ENCODE measurements around the gene ARHGAP42. TPM values are rescaled to one million over a fixed set of nuclear protein-coding genes. Genes with fewer than 3 reads are reported as not detected.

The ARHGAP42 gene
- polyA plus RNA-seq, 3 donors = 0.13 TPM; not detected in 2

GRCh38 chr11:100777736-100778135, 90.6 kb downstream of the ARHGAP42 start:
- H3K4me2 ChIP-seq (replicated peaks; ENCODE audit: extremely low read depth, low read length, poor library complexity, severe bottlenecking) = no peak overlapping the region
- Mint-ChIP-seq H3K9me3 (peaks cover 0 to 7% (median 3%) of the 10 kb centered on the region in 7 donors), H3K36me3 (no peaks in the 10 kb centered on the region), H3K4me1 (no peaks in the 10 kb centered on the region), H3K4me3 (no peak overlapping the region), H3K27ac (no peak overlapping the region), H3K27me3 (ENCODE audit: low read depth in 3 of 3) (no peaks in the 10 kb centered on the region)
- no peaks in the 10 kb centered on the region for H3K27me3 ChIP-seq (ENCODE audit: control insufficient read depth in 2 of 2, insufficient read depth in 2 of 2, low read length in 2 of 2)
- no peaks in the 10 kb centered on the region for H4K20me1 ChIP-seq (ENCODE audit: insufficient read depth, low read length)
- no peak overlapping the region for H3K27ac ChIP-seq (ENCODE audit: low read depth in 1 of 2, low read length in 2 of 2)
- H3K9me3 ChIP-seq (replicated peaks in 1 of 2; ENCODE audit: control insufficient read depth in 1 of 2, insufficient read depth in 1 of 2, low read length in 2 of 2) = no peaks in the 10 kb centered on the region
- no peak overlapping the region for H2AFZ ChIP-seq (ENCODE audit: insufficient read depth, low read depth, low read length, poor library complexity, severe bottlenecking)
- H3K9ac ChIP-seq (ENCODE audit: insufficient read depth, low read length, poor library complexity, severe bottlenecking) = no peak overlapping the region
- no peaks in the 10 kb centered on the region for H3K36me3 ChIP-seq (replicated peaks in 1 of 2; ENCODE audit: control insufficient read depth in 1 of 2, insufficient read depth in 2 of 2, low read length in 2 of 2)
- no peak overlapping the region for H3K4me3 ChIP-seq (replicated peaks in 1 of 3; ENCODE audit: low read depth in 2 of 3, low read length in 3 of 3)
- H3K4me1 ChIP-seq (ENCODE audit: control insufficient read depth in 1 of 2, insufficient read depth in 2 of 2, low read length in 2 of 2) = no peaks in the 10 kb centered on the region
- H3K79me2 ChIP-seq (ENCODE audit: insufficient read depth, low read length) = no peaks in the 10 kb centered on the region
- intact Hi-C loops (cut with micrococcal nuclease) = no loop called here
- WGBS (ENCODE audit: insufficient coverage) = 100% methylated on average over 1 of the region's 2 CpGs
- TF ChIP-seq, protein P1, sequence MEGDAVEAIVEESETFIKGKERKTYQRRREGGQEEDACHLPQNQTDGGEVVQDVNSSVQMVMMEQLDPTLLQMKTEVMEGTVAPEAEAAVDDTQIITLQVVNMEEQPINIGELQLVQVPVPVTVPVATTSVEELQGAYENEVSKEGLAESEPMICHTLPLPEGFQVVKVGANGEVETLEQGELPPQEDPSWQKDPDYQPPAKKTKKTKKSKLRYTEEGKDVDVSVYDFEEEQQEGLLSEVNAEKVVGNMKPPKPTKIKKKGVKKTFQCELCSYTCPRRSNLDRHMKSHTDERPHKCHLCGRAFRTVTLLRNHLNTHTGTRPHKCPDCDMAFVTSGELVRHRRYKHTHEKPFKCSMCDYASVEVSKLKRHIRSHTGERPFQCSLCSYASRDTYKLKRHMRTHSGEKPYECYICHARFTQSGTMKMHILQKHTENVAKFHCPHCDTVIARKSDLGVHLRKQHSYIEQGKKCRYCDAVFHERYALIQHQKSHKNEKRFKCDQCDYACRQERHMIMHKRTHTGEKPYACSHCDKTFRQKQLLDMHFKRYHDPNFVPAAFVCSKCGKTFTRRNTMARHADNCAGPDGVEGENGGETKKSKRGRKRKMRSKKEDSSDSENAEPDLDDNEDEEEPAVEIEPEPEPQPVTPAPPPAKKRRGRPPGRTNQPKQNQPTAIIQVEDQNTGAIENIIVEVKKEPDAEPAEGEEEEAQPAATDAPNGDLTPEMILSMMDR (IDR thresholded peaks at IDR 0.05) = no peak
- no peak for DNase-seq

GRCh38 chr11:100778166-100778785, 91.2 kb downstream of the ARHGAP42 start:
- no peaks in the 10 kb centered on the region for H3K36me3 Mint-ChIP-seq
- no peak overlapping the region for H3K4me3 Mint-ChIP-seq
- no peaks in the 10 kb centered on the region for H3K36me3 ChIP-seq (replicated peaks in 1 of 2; ENCODE audit: control insufficient read depth in 1 of 2, insufficient read depth in 2 of 2, low read length in 2 of 2)
- no peak overlapping the region for H3K27ac ChIP-seq (ENCODE audit: low read depth in 1 of 2, low read length in 2 of 2)
- no peaks in the 10 kb centered on the region for H3K9me3 ChIP-seq (replicated peaks in 1 of 2; ENCODE audit: control insufficient read depth in 1 of 2, insufficient read depth in 1 of 2, low read length in 2 of 2)
- H3K79me2 ChIP-seq (ENCODE audit: insufficient read depth, low read length) = no peaks in the 10 kb centered on the region
- no peaks in the 10 kb centered on the region for H3K4me1 Mint-ChIP-seq
- no peak overlapping the region for H3K9ac ChIP-seq (ENCODE audit: insufficient read depth, low read length, poor library complexity, severe bottlenecking)
- no peaks in the 10 kb centered on the region for H4K20me1 ChIP-seq (ENCODE audit: insufficient read depth, low read length)
- TF ChIP-seq, protein P1 (IDR thresholded peaks at IDR 0.05) = no peak
- H3K27me3 ChIP-seq (ENCODE audit: control insufficient read depth in 2 of 2, insufficient read depth in 2 of 2, low read length in 2 of 2) = no peaks in the 10 kb centered on the region
- no CpG with 5 or more reads among the region's 3 CpGs for WGBS (ENCODE audit: insufficient coverage)
- H3K27me3 Mint-ChIP-seq (ENCODE audit: low read depth in 3 of 3) = no peaks in the 10 kb centered on the region
- no peak overlapping the region for H2AFZ ChIP-seq (ENCODE audit: insufficient read depth, low read depth, low read length, poor library complexity, severe bottlenecking)
- H3K4me2 ChIP-seq (replicated peaks; ENCODE audit: extremely low read depth, low read length, poor library complexity, severe bottlenecking) = no peak overlapping the region
- H3K4me1 ChIP-seq (ENCODE audit: control insufficient read depth in 1 of 2, insufficient read depth in 2 of 2, low read length in 2 of 2) = no peaks in the 10 kb centered on the region
- DNase-seq = no peak
- H3K9me3 Mint-ChIP-seq = peaks cover 0 to 7% (median 2%) of the 10 kb centered on the region in 7 donors
- no peak overlapping the region for H3K4me3 ChIP-seq (replicated peaks in 1 of 3; ENCODE audit: low read depth in 2 of 3, low read length in 3 of 3)
- H3K27ac Mint-ChIP-seq = no peak overlapping the region
- intact Hi-C loops (cut with micrococcal nuclease) = no loop called here

All from CD14-positive monocyte (primary cell).